ENCODE measurements around the gene UMAD1. TPM values are rescaled to one million over a fixed set of nuclear protein-coding genes. Genes with fewer than 3 reads are reported as not detected.
"Not testable (repeated sequence)": the region's sequence is repeated elsewhere in the genome, so short reads cannot be mapped to it uniquely, and the experiment has no call there.

The UMAD1 gene
- total and polyA plus RNA-seq, 12 donors: 7.4 to 77.4 (median 24.4) TPM

GRCh38 chr7:7816816-7817536, 176.4 kb downstream of the UMAD1 start:
- 78 to 82% (median 81%) methylated on average over 7 of the region's 7 CpGs for WGBS, 4 donors
- no peak for DNase-seq
- TF ChIP-seq POLR2A (IDR thresholded peaks at IDR 0.05): no peak
- TF ChIP-seq CTCF (IDR thresholded peaks at IDR 0.05): no peak
- no peaks in the 10 kb centered on the region for H3K9me3 ChIP-seq (replicated peaks in 1 of 3)
- intact Hi-C loops (cut with DNase I): no loop called here
- no peak overlapping the region for H3K27ac ChIP-seq
- H3K4me3 ChIP-seq: no peak overlapping the region
- peaks cover 0 to 8% of the 10 kb centered on the region in 2 donors for H3K4me1 ChIP-seq (replicated peaks in 1 of 2)
- H3K27me3 ChIP-seq: no peaks in the 10 kb centered on the region
- no peaks in the 10 kb centered on the region for H3K36me3 ChIP-seq (replicated peaks in 1 of 2)

GRCh38 chr7:7817748-7818147, 177.2 kb downstream of the UMAD1 start:
- H3K36me3 ChIP-seq (replicated peaks in 1 of 2): no peaks in the 10 kb centered on the region
- no peaks in the 10 kb centered on the region for H3K9me3 ChIP-seq (replicated peaks in 1 of 3)
- intact Hi-C loops (cut with DNase I): no loop called here
- peaks cover 0 to 15% of the 10 kb centered on the region in 2 donors for H3K4me1 ChIP-seq (replicated peaks in 1 of 2)
- WGBS, 4 donors: 81 to 93% (median 92%) methylated on average over 2 of the region's 2 CpGs
- no peak overlapping the region for H3K27ac ChIP-seq
- TF ChIP-seq CTCF (IDR thresholded peaks at IDR 0.05) (no peak), POLR2A (IDR thresholded peaks at IDR 0.05) (no peak)
- H3K4me3 ChIP-seq: no peak overlapping the region
- H3K27me3 ChIP-seq: no peaks in the 10 kb centered on the region
- DNase-seq: no peak

DNA sequence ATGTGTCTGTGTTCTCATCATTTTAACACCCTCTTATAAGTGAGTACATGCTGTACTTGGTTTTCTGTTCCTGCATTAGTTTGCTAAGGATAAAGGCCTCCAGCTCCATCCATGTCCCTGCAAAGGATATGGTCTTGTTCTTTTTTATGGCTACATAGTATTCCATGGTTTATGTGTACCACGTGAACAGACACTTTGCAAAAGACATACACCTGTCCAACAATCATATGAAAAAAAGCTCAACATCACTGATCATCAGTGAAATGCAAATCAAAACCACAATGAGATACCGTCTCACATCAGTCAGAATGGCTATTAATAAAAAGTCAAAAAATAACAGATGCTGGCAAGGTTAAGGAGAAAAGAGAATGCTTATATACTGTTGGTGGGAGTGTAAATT, 177.6 kb downstream of the UMAD1 start:
- intact Hi-C loops (cut with DNase I); H3K27me3 ChIP-seq; H3K36me3 ChIP-seq (replicated peaks in 1 of 2): not testable (repeated sequence)

GRCh38 chr7:7819442-7820247, 179.1 kb downstream of the UMAD1 start:
- Histone ChIP-seq H3K27ac (no peak overlapping the region), H3K27me3 (no peaks in the 10 kb centered on the region), H3K4me3 (no peak overlapping the region), H3K4me1 (replicated peaks in 1 of 2) (peaks cover 0 to 18% of the 10 kb centered on the region in 2 donors), H3K36me3 (replicated peaks in 1 of 2) (no peaks in the 10 kb centered on the region), H3K9me3 (replicated peaks in 1 of 3) (no peaks in the 10 kb centered on the region)
- WGBS, 4 donors: 84 to 89% (median 87%) methylated on average over 6 of the region's 6 CpGs
- intact Hi-C loops (cut with DNase I): no loop called here
- DNase-seq: no peak
- no peak for TF ChIP-seq CTCF (IDR thresholded peaks at IDR 0.05)
- no peak for TF ChIP-seq POLR2A (IDR thresholded peaks at IDR 0.05)

More for the DNA sequence above, 177.6 kb downstream of the UMAD1 start:
- H3K27ac ChIP-seq; H3K9me3 ChIP-seq (replicated peaks in 1 of 3); H3K4me3 ChIP-seq; DNase-seq: not testable (repeated sequence)
- WGBS, 4 donors: 95 to 98% (median 97%) methylated on average over 2 of the region's 2 CpGs
- peaks cover 0 to 18% of the 10 kb centered on the region in 2 donors for H3K4me1 ChIP-seq (replicated peaks in 1 of 2)
